Ectodermal cell (in vitro differentiated cells): ENCODE measurements around the gene VDAC2.
"Not testable (repeated sequence)": the region's sequence is repeated elsewhere in the genome, so short reads cannot be mapped to it uniquely, and the experiment has no call there.

Experiments
- H3K27ac ChIP-seq: 2 replicates; pipeline ENCODE4 v1.7.0; 2013; ENCODE audit warnings: mild to moderate bottlenecking, low read depth, low read length; ENCODE audit not compliant: insufficient read depth, poor library complexity, severe bottlenecking
- H3K27me3 ChIP-seq: 2 replicates; pipeline ENCODE4 v1.7.0; 2013; ENCODE audit warnings: mild to moderate bottlenecking, low read length; ENCODE audit not compliant: insufficient read depth, control insufficient read depth, poor library complexity, severe bottlenecking
- H3K36me3 ChIP-seq: one replicate; pipeline ENCODE4 v1.7.0; 2013; ENCODE audit warnings: low read length; ENCODE audit not compliant: control insufficient read depth, insufficient read depth
- H3K4me1 ChIP-seq: one replicate; pipeline ENCODE4 v1.7.0; 2013; ENCODE audit warnings: low read length; ENCODE audit not compliant: control insufficient read depth, insufficient read depth
- H3K4me3 ChIP-seq: 2 replicates; pipeline ENCODE4 v1.7.0; 2013; ENCODE audit warnings: low read depth, low read length, control low read depth; ENCODE audit not compliant: insufficient read depth
- H3K9me3 ChIP-seq: 2 replicates; pipeline ENCODE4 v1.7.0; 2013; ENCODE audit warnings: mild to moderate bottlenecking, low read length, moderate library complexity; ENCODE audit not compliant: control insufficient read depth
- WGBS, 2 experiments: methylation state at CpG; one replicate each; pipeline ENCODE4 v1.1.7; 2013; ENCODE audit warnings: missing lambda C conversion rate in 2 of 2; 5-methylcytosine and 5-hydroxymethylcytosine counted together

Gene VDAC2

DNA sequence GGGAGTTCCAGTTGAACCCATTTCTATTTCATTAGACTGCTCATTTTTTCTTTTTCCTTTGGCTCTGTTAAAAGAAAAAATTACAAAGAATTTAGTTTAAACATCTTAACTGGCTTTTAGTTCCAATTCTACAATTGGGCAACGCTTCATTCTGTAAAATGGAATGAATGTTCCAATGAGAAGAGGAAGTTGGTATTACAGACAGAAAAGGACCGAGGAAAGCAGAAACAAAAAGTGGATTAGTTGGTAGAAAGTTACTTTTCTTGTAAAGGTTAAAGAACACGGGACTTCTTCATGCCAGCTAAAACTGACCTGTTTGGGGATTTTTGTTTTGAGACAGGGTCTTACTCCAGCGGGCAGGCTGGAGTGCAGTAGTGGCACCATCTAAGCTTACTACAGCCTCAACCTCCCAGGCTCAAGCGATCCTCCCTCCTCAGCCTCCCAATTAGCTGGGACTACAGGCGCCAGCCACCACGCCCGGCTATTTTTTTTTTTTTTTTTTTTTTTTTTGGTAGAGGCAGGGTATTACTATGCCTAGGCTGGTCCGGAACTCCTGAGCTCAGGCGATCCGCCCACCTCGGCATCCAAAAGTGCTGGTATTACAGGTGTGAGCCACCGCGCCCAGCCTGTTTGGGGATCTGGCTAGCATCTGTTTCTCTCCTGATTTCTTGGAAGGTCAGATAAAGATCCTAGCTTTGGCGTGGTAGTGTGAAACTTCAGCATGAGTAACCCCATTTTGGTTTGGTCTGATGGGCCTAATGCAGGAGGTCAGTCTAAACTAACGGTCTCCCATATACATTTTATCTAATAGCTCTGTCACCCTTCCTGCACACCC is 1.3 kb upstream of the VDAC2 start:
- Histone ChIP-seq H3K9me3 (no peaks in the 10 kb centered on the region), H3K27ac (peak overlapping the region; percentile 97), H3K27me3 (no peaks in the 10 kb centered on the region), H3K36me3 (peaks cover 5% of the 10 kb centered on the region), H3K4me1 (peaks cover 12% of the 10 kb centered on the region), H3K4me3 (peak overlapping the region; percentile 92)
- 92% methylated on average over 16 of the region's 16 CpGs for WGBS, 2 experiments

GRCh38 chr10:75209921-75210281 is 695 bp upstream of the VDAC2 start:
- peak overlapping the region; percentile 97 for H3K27ac ChIP-seq
- WGBS, 2 experiments: 15 to 18% methylated on average over 19 of the region's 19 CpGs
- H3K9me3 ChIP-seq: no peaks in the 10 kb centered on the region
- H3K4me3 ChIP-seq: peak overlapping the region; percentile 92
- peaks cover 12% of the 10 kb centered on the region for H3K4me1 ChIP-seq
- H3K27me3 ChIP-seq: no peaks in the 10 kb centered on the region
- H3K36me3 ChIP-seq: peaks cover 8% of the 10 kb centered on the region

DNA sequence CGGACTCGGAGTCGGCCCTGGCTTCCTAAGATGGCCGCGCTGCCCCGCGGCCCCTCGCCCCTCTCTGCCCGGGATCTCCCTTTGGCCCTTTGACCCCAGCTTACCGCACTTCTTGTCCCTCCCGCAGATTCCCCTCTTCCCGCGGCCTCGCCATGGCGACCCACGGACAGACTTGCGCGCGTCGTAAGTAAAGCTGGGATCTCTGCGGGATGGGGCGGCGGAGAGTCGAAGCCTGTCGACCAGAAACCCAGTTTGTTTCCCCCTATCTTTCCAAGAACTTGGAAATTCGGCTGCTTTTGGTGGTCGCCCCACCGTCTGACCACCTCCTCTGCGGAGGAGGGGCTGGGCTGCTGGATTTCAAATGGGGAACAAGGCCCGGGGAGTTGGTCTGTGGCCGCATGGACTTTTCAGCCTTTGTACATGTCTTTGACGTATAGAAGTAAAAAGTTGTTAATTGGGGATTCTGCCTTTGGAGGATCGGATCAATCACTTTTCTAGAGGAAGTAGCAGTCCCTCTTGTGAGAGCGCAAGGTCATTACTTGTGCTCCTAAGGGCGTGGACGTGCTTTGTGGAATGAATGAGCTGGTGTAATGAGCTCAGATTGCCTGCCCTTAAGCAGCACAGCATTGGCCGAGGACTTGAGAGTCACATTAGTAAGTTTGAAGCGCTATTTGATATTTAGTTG is 553 bp downstream of the VDAC2 start:
- 1% methylated on average over 37 of the region's 38 CpGs for whole genome bisulfite sequencing, 2 experiments
- Histone ChIP-seq H3K27me3 (no peaks in the 10 kb centered on the region), H3K27ac (peak overlapping the region; percentile 97), H3K4me3 (peak overlapping the region; percentile 92), H3K9me3 (no peaks in the 10 kb centered on the region), H3K4me1 (peaks cover 12% of the 10 kb centered on the region), H3K36me3 (peaks cover 9% of the 10 kb centered on the region)

- H3K27ac ChIP-seq: no peak overlapping the region
- H3K4me3 ChIP-seq: peak overlapping the region; percentile 92
- WGBS, 2 experiments: 90 to 91% methylated on average over 6 of the region's 6 CpGs
Observed at GRCh38 chr10:75212343-75212742, 1.7 kb downstream of the VDAC2 start.

GRCh38 chr10:75220274-75220673 is 9.7 kb downstream of the VDAC2 start:
- 94 to 95% methylated on average over 4 of the region's 4 CpGs for WGBS, 2 experiments
- Histone ChIP-seq H3K27ac (no peak overlapping the region), H3K36me3 (peaks cover 51% of the 10 kb centered on the region), H3K4me1 (peaks cover 24% of the 10 kb centered on the region), H3K27me3 (no peaks in the 10 kb centered on the region), H3K4me3 (no peak overlapping the region), H3K9me3 (no peaks in the 10 kb centered on the region)

More at GRCh38 chr10:75212343-75212742, 1.7 kb downstream of the VDAC2 start:
- Histone ChIP-seq H3K4me1 (peaks cover 12% of the 10 kb centered on the region), H3K27me3 (no peaks in the 10 kb centered on the region), H3K9me3 (no peaks in the 10 kb centered on the region), H3K36me3 (peaks cover 21% of the 10 kb centered on the region)

DNA sequence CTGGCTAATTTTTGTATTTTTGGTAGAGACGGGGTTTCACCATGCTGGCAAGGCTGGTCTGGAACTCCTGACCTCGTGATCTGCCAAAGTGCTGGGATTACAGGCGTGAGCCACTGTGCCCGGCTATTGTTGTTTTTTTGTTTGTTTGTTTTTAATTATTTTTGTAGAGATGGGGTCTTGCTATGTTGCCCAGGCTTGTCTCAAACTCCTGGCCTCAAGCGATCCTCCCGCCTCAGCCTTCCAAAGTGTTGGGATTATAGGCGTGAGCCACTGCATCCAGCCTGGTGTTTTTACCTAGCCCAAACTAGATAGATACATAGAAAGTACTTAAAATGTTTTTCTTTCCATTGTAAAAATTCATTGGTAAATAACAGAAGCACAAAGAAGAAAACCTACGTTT is 10.9 kb downstream of the VDAC2 start:
- not testable (repeated sequence) for H3K9me3 ChIP-seq, H3K4me3 ChIP-seq, H3K27me3 ChIP-seq, H3K27ac ChIP-seq
- WGBS, 2 experiments: 97 to 98% methylated on average over 7 of the region's 8 CpGs
- Histone ChIP-seq H3K4me1 (peaks cover 33% of the 10 kb centered on the region), H3K36me3 (peaks cover 51% of the 10 kb centered on the region)

DNA sequence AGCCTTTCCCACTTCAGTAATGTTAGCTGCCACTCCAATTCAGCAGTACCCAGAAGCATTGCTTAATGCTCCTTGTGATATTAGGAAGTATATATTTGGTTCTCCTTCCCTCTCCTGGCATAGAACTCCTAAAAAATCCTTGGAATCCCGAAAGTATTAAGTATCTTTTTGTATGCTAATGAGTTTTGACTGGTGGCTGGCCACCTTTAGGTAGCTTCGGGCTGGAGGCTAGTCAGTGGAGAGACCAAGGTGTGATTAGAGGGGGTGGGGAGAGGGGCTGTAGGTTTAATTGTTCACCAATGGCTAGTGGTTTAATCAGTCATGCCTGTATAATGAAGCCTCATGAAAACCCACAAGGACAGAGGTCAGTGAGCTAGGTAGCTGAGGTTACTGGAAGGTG is 12.9 kb downstream of the VDAC2 start:
- no peak overlapping the region for H3K27ac ChIP-seq
- peaks cover 33% of the 10 kb centered on the region for H3K36me3 ChIP-seq
- H3K9me3 ChIP-seq: no peaks in the 10 kb centered on the region
- H3K4me3 ChIP-seq: no peak overlapping the region
- H3K4me1 ChIP-seq: peaks cover 44% of the 10 kb centered on the region
- no peaks in the 10 kb centered on the region for H3K27me3 ChIP-seq
- 57 to 62% methylated on average over 2 of the region's 2 CpGs for WGBS, 2 experiments

DNA sequence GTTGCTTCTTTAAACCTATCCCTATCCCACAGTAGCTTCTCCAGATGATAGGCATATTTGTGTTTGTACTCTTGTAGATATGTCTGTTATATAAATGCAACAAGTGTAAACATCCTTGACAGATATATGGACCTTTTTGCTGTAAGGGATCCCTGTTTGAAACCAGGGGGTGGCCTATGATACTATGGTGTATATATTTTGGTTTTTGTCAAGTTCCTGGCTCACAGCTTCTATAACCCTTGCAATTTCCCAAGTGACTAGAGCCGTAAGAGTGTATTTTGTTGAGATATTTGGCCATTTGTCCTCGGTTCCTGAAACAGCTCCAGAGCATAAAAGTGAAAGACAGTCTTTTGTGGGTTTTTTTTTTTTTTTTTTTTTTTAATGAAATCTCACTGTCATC is 15.5 kb downstream of the VDAC2 start:
- 90 to 100% methylated on average over 2 of the region's 2 CpGs for WGBS, 2 experiments
- Histone ChIP-seq H3K9me3 (no peaks in the 10 kb centered on the region), H3K36me3 (peaks cover 27% of the 10 kb centered on the region), H3K4me1 (peaks cover 44% of the 10 kb centered on the region), H3K27ac (peak overlapping the region; percentile 30), H3K4me3 (no peak overlapping the region), H3K27me3 (no peaks in the 10 kb centered on the region)

GRCh38 chr10:75226656-75227055 is 16.1 kb downstream of the VDAC2 start:
- Histone ChIP-seq H3K36me3 (peaks cover 27% of the 10 kb centered on the region), H3K27me3 (no peaks in the 10 kb centered on the region), H3K4me1 (peaks cover 44% of the 10 kb centered on the region), H3K9me3 (no peaks in the 10 kb centered on the region), H3K27ac (peak overlapping the region; percentile 30), H3K4me3 (no peak overlapping the region)
- 65 to 75% methylated on average over 5 of the region's 5 CpGs for WGBS, 2 experiments

DNA sequence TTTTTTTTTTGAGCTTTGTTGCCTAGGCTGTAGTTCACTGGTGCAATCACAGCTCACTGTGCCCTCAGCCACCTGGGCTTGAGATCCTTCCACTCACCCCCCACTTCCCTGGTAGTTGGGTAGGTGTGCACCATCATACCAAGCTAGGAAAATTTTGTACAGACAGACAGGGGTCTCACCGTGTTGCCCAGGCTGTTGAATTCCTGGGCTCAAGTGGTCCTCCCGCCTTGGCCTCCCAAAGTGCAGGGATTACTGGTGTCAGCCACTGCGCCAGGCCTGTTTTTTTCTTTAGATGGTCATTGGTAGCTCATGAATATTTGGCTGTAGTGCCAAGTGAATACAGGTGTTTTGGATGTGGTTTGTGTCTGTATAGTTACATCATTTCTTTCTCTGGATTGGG is 17.7 kb downstream of the VDAC2 start:
- H3K9me3 ChIP-seq: no peaks in the 10 kb centered on the region
- H3K4me3 ChIP-seq: no peak overlapping the region
- WGBS, 2 experiments: 90 to 97% methylated on average over 3 of the region's 3 CpGs
- H3K27me3 ChIP-seq: no peaks in the 10 kb centered on the region
- H3K4me1 ChIP-seq: peaks cover 38% of the 10 kb centered on the region
- peaks cover 23% of the 10 kb centered on the region for H3K36me3 ChIP-seq
- H3K27ac ChIP-seq: no peak overlapping the region
